NCI-H524 treated with DMSO at 0.1 percent for 48 hours (cell line): Measurements from ENCODE around the gene FAM240B.

Source experiments
- DNase-seq: peaks from one replicate; lab custom pipeline; 2025; lab: John Stamatoyannopoulos, UW

The FAM240B gene

DNA sequence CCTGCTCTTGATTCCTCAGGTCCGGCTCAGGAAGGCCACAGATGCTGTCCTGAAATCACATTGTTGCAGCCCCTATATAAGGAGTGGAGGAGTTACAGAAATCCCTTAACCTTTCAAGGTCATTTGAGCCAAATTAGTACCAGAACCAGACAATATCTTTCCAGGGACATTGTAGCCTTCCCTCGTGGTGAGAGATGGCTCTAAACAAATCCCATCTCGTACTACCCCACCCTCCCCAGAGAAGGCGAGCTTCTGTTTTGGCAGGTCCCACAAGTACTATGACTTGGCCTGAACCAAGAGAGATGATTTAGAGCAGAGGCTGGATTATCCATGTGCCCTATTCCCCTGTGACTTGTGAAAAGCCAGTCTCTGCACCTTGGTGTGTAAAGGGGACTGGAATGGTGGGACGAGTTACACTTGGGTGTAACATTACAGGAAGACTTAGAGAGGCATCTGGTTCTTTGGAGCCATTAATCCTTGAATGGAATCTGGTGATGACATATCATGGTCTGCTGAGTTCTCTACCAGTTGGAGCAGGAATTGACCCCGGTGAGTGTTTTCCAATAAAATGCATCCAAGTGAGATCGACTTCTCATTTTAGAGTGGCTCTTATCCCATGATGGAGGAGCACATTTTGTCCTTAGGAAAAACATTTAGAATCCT lies at the start of gene FAM240B:
TSS of gene FAM240B (minus strand) at position 51 of the 663 bp plus-strand sequence. CDS start 16,134 bp downstream, outside the sequence.
- DNase-seq, result no peak

DNA sequence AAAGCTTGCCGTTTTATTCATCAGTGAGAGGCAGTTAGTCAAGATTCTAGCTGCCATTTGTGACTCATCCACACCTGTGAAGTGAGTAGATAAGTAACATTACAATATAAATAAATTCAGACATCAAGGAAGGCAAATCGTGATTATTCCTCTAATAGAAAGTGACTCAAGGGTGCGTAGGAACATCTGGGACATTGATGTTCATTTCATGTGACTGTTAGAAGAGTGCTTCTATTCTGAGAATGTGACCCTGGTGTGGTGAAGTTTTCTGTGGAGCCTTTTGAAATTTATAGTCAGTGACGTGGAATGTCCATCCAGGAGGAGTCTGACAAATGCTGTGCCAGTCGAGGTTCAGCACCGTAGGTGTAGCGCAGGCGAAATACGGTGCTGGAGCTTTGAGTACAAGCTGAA lies 48.4 kb upstream of the FAM240B start:
- DNase-seq, result no peak

DNA sequence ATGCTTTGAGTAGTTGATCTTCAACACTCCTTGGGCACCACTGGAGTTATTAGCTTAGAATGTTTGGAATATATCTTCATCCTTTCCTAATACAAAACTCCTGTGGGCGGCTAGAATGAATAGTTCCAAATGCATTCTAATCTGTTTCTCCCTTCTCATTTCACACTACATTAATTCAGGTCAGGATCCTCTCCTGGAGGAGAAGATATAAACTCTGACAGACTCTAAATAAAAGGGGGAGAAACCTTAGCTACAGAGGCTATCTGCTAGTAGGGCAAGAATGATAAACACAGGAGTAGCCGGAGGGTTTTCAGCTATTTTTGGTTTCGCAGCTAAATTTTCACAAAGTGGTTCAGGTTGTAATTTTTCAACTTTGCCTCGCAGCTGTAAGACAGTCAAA lies 45.2 kb upstream of the FAM240B start:
- no peak for DNase-seq

DNA sequence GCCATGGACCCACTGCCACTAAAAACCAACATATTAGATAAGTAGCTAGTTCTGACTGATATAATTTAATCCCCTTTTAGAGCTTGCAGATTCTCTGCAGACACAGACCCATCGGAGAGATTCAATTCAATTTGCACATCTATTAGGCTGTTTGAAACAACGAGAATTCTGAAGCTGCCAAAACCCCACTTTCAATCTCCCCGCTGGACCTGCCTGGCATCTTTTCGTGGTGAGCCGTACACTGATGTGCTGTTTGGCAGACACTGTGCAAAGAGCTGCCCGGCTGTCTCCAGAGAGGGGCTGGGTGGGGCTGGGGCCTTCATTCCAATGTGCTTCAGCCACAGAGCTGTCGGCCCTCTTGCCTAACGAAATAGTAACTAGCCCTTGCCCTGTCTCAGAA lies 42.1 kb upstream of the FAM240B start:
- no peak for DNase-seq

DNA sequence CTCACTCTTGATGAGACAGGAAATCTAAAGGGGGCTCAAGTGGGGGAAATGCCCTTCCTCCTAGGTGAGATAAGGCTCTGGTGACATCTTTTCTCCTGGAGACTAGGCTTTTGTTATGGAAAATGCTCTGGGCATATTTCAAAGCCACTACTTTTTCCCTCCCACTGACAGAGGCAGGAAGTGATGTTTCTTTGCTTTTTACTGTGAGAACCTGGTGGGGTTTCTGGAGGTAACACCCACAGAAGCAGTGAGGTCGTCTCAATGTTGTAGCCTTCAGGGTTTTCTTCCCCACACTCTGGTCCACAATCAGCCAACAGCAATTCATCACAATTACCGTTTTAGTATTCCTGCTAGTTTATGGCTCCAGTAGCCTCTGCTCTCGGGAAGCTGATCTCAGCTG lies 41.4 kb upstream of the FAM240B start:
- DNase-seq, result no peak

DNA sequence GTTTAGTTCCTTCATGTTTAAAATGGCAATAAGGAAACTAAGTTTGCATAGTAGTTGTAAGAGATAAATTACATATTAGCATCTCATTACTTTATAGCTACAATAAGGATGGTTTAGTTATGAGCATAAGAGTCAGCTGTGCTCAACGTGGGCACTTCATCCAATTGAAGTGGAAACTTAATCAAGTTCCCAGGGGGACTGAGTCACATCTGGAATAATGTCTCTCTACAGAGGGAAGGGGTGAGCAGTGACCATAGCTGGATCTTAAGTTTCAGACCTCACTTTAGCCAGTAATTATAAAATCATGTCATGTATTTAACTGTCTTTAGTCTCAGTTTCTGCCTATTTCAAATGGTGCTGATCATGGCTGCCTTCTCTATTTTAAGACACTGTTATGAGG lies 36.8 kb upstream of the FAM240B start:
- no peak for DNase-seq

DNA sequence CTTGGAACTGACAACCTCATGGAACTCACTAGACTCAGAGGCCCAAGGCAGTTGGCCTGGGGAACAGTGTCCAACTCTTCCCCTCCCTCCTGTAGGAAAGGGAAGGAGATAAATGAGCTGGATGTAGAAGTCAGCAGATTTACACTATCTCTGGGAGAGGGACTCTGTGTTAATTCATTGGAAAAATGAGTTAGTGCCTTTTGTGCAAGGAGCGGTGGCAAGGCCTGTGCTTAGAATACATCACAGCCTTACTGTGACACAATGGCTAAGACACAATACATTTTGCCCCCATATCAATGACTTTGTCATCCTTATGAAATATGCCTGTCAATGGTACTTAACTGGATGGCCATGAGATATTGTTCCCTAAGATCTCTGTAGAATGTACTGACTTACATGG lies 28.0 kb upstream of the FAM240B start:
- no peak for DNase-seq

DNA sequence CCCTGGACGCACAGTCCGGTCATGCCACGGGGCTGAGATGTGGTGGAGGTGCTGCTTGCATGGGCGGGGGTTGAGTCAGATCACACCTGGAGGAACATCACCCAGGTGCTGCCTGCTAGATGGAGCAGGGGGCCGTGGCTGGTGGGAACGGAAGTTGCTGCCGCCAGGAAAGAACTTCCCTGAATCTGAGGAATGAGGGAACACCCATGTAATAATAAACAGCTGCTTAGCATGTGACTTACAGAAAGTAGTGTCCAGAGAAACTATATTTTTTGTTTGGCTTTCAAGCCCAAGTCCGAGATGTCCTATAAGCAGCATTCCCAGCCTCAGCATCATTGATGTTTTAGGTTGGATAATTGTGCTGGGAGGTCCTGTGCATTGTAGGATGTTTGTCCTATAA lies 27.1 kb upstream of the FAM240B start:
- DNase-seq, result no peak

DNA sequence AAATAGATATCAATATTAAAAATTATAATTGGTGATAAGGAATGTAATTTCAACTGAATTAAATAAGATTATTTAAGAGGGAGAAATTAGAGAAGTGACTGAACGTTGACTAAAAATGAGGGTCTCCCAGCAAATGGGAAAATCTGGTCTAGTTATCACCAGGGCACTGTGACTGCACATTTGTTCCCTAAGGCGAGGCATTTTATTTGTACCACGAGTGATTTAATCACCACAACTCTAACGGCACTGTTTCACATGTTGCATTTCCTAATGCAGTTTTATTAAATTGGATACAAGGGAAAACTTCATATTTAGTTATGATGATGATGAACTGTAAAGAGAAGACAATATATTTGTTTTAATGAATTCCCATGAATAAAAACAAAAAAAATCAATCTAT lies 26.4 kb upstream of the FAM240B start:
- no peak for DNase-seq

DNA sequence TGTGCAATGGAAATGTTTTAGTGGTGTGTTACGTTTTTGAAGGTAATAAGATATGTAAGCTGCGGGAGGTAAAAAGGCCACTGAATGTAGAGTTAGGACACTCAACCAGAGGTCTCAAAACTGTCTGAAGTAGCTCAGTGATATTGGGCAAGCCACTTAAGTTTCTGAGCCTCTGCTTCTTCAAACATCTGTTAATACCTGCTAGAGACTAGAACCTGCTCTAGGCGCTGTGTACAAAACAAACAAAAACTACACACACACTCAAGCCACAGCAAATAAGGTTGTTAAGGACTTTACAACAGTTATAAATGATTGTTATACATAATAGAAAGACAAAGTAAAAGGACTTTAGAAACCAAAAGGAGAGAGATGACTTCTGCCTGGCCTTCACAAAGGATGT lies 24.6 kb upstream of the FAM240B start:
- DNase-seq, result no peak

DNA sequence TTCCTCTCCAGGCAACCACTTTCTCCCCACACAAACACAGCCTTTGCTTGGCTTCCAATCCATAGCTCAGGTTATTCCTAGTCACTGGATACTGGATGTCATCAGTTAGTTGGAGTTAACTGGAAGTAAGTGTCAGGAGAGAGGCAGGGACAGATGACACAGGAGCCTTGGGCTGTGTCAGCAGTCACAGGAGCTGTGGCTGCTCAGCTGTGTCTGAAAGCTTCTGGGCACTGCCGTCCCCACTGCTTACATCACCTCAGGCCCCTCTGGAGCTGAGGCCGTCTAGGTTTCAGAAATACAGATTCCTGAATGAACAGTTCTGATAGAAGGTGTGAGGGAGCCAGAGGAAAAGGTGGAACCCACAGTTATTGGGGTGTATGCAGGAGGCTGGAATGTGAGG lies 17.3 kb upstream of the FAM240B start:
- DNase-seq, result no peak

DNA sequence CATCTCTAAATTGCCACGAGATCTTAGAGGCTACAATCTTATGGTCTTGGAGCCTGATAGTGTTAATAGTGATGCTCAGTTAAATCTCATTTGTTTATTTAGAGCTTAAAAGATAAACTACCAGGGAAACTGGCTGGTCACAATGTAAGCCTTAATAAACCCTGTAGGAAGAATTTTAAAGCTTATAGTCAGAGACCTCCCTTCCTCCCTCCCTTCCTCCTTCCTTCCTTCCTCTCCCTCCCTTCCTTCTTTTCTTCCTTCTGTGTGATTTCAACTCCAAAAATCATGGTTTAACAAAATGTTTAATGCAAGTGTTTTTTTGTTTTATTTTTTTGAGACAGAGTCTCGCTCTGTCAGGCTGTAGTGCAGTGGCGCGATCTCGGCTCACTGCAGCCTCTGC lies 14.9 kb upstream of the FAM240B start:
- no peak for DNase-seq

DNA sequence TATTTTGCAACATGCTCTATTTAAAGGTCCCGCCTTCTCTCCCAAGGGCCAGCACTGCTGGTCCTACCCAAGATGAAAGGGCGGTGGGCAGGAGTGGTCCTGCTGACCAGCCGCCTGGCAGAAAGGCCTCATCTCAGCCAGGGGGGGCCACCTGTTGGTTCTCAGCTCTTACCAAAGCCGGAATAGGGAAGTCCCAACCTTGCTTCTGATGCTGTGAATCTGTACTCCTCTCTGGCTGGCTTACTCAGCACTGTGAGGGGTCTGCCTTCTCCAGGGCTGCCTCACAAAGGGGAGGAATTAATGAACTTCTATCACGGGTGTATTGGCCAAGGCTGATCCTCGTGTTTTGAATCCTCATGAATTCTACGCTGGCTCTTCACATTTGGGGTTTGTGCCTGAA lies 13.6 kb upstream of the FAM240B start:
- DNase-seq, result no peak

DNA sequence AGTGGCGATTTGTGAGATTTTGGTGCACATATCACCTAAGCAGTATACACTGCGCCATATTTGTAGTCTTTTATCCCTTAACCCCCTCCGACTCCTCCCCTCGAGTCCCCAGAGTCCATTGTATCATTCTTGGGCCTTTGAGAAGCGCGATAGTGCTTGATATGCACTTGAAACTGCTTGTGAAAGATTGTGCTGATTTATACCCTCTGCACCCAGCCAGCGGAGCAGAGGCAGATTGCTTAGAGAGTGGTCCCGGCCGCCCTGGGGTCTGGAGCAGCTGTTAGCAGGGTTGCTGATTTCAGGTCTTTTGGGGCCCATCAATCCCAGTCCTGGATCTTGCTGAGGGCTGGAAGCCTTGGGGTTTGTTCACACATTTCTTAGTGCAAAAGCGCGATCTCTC lies 13.0 kb upstream of the FAM240B start:
- DNase-seq, result no peak

DNA sequence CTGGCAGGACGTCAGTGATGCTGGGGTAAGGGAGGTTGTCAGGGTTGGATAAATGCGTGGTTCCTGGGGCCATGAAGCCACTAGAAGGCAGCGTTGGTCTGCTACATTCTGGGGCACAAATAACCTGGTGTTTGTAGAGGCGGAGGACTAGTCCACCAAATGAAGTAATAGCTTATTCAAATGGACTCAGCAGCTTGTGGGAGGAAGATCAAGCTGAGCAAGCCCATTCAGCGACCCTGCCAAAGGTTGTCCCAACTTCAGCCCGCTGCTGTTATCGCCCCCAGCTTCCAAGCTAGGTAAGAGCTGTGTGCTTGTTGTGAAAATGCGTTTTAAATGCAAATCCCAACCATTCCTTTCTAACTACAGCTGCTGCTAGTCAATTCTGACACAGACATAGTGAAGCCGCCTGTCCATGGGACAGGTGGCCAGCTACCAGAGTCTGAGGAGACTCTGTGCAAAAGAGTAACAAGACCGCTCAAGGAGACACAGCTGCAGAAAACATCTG lies 7.6 kb upstream of the FAM240B start:
- DNase-seq, result no peak

DNA sequence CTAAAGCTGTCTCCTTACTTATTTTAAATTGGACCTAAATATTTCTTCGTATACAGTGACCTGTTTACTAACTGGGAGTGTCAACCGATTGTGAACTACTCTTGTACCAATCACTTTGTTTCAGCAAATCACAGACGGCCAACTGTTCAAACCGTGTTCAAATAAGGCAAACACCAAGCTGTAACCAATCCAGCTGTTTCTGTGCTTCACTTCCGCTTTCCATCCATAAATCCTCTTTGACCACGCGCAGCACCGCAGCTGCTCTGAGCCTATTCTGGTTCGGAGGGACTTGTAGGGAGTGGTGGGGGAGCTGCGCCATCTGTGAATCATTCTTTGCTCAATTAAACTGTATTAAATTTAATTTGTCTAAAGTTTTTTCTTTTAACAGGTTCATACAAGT lies 4.8 kb upstream of the FAM240B start:
- DNase-seq, result no peak

DNA sequence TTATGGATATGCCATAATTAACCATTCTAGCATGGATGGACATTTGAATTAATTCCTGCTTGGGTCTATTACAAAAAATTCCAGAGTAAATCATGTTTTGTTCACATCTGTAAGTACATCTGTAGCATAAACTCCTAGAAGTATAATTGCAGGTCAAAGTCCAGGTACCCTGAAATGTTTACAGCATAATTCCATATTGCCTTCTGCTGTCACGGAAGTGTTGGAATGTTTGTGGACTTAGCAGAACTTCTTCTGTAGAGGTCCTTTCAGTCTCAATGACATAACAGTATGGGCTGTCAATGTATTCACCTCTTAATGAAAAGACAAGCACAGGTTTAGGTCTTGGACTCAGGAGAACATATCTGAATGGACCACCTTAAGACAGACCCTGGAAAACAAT lies 1.8 kb downstream of the FAM240B start:
- no peak for DNase-seq

DNA sequence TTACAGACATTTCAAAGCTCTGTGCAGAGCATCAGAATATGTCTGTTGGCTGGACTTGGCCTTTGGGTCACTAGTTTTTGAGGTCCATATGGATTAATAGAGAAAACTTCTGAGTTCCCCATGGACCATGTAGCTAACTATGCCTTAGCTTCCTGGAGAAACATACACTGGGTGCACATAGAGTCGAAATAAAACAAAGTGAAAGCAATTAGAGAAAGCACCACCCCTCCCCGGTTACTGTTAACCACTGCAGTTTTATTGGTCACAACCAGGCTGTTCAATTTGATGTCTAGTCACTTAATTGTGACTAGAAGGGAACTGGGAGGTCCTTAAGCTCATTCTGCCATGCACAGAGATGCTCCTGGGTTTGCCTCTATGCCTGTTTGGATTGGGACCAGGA lies 4.2 kb downstream of the FAM240B start:
- no peak for DNase-seq

DNA sequence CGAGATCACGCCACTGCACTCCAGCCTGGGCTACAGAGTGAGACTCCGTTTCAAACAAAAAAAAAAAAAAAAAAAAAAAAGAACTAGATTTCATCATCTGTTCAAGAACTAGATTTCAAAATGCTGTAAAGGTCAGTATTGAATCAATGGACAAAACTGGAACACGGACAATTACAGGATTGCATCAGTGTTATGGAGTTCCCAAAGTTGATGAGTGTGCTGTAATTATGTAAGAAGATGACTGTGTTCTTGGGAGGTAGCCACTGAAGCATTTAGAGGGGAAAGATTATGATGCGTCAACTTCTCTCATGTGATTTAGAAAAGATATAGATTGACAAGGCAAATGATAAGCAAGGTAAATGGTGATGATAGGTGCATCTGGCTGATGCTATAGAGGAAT lies 6.5 kb downstream of the FAM240B start:
- no peak for DNase-seq

DNA sequence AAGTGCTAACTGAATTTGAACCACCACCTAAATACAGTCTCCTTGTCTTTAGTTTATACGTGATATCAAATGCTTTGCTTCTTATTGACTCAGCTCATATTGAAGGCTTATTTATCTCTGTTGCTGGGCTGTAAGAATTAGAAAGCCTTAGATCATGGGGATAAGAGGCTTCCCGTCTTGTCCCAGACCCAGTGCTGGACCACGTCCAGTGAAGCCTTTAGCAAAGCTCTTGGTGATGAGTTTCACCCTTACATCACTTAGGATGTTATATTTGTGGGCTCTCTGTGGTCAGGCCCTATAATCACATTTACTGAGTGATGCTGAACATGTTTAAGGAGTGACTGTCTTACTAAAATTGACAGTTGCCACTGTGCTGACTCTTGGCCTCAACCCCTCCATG lies 11.2 kb downstream of the FAM240B start:
- DNase-seq, result no peak

DNA sequence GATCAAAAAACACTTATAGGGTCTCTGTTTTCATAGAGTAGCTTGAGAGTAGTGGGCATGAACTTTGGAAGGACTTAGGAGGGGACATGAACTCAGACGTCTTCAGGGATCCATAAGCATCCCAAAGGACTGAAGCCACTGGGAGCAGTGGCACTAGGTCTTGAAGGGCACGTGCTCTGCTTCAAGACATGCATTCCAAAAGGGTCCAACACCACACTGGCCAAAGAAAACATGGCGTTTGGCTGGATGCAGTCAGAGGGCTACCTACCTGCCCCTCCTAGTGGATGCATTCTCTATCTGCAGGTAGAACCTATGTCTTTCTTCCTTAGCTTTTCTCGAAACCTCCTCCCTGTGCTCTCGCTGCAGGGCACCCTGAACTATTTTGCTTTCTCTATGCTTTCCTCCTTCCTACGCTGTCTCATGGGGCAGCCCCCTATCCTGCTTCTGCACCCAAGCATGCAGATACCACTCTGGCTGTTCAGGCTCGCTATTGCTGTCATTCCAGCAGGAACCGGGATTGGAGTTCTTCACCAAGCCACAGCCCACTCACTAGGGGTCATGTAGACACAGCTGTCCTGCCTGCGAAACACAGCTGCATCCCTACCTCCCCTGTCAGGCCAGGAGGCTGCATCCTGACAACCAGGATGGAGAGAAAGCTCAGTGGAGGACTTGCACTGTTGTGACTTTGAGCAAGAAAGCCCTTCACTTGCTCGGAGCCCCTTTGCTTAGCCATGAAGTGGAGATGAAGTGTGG lies 11.9 kb downstream of the FAM240B start:
- DNase-seq, result no peak

DNA sequence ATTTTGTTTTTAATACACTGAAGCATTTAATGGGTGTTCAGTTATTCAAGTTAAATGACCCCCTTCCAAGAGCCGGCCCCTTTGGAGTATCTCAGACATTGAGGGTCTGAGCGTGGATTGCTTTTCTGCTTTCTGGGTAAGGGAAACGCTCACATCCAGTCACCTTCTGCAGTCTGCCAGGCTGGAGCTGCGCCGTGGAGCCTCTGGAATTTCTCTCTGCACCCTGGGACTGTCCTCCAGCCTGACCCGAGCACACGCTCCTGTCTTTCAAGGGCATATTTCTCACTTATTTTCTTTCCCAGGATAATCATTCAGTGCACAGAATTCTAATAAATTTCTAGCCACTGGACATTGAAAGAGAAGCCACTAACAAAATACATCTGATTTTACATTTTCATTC lies 13.4 kb downstream of the FAM240B start:
- DNase-seq, result no peak

DNA sequence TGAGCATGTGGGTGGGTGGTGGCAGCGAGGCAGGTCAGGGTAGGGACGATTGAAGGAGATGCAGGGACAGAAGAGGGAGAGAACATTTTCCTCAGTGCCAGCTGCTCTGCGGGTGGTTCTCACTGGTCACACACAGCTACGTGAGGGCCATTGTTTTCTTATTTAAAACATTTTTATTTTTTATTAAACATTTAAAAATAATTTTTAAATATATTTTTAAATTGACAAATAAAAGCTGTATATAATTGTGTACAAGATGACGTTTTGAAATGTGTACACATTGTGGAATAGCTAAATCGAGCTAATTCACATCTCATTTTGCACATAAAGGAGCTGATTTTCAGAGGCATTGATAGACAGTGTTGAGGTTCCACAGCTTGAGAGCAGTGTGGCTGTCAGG lies 14.0 kb downstream of the FAM240B start:
- no peak for DNase-seq

DNA sequence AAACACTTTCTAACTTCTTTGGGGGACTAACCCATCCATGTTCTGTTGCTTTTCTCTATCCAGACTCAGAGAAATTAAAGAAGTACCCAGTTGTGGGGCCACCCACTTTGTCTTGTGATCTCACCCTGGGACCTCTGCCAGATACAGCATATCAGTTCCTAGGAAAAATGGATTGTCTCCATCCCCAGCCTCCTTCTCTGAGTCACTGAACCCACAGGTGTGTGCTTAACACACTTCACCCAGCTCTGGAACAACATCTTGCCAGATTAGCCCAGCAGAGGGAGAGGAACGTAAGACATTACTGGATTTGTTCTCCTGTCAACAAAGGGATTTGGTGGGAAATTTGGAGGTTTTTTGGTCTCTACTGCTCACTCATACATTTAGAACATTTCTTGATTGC lies 19.2 kb downstream of the FAM240B start:
- no peak for DNase-seq
